ENCODE results near the gene SPECC1L.
"Not testable (repeated sequence)": the region's sequence is repeated elsewhere in the genome, so short reads cannot be mapped to it uniquely, and the experiment has no call there.

The SPECC1L gene, protein sequence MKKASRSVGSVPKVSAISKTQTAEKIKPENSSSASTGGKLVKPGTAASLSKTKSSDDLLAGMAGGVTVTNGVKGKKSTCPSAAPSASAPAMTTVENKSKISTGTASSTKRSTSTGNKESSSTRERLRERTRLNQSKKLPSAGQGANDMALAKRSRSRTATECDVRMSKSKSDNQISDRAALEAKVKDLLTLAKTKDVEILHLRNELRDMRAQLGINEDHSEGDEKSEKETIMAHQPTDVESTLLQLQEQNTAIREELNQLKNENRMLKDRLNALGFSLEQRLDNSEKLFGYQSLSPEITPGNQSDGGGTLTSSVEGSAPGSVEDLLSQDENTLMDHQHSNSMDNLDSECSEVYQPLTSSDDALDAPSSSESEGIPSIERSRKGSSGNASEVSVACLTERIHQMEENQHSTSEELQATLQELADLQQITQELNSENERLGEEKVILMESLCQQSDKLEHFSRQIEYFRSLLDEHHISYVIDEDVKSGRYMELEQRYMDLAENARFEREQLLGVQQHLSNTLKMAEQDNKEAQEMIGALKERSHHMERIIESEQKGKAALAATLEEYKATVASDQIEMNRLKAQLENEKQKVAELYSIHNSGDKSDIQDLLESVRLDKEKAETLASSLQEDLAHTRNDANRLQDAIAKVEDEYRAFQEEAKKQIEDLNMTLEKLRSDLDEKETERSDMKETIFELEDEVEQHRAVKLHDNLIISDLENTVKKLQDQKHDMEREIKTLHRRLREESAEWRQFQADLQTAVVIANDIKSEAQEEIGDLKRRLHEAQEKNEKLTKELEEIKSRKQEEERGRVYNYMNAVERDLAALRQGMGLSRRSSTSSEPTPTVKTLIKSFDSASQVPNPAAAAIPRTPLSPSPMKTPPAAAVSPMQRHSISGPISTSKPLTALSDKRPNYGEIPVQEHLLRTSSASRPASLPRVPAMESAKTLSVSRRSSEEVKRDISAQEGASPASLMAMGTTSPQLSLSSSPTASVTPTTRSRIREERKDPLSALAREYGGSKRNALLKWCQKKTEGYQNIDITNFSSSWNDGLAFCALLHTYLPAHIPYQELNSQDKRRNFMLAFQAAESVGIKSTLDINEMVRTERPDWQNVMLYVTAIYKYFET

DNA sequence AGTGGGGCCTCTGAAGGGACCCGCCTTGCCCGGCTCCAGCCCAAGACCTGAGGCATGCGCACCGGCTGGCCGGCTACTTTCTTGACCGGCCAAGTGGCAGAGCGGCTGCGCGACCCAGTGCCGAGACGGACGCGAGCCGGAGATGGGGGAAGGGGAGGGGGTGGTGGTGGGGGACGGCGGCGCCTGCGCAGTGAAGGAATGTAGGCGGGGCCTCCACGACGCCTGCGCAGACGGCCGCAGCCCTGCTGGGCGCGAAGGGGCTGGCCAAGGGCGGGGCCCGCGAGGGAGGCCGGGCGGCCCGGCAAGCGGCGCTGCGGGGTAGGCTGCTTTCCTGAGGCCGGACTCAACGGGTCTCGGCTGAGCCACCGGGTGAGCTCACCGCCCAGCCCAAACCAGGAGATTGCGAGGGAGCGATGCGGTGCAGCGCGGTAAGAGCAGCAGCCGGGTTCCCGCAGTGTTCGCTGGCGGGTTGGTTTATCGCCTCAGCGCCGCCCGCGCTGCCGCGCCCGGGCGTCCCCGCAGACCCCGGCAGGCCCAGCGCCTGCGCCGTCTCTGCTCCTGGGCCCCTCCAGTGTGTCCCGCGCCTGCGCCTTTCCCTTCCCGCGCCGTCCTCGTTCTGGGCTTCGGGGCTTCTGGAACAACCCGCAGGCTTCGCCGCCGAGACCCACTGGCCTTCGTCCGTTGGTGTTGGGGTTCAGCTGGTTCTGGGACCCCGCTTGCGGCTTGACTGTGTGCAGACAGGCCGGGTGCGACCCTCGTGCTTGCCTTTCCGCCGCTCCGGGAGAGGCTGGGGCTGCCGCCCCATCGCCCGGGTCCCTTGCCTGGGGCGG lies at the start of gene SPECC1L:
SPECC1L (plus strand) TSS at position 276 of the 830 bp plus-strand sequence. CDS start 31,401 bp downstream, outside the sequence.
- DNase-seq, result peak; percentile 64

DNA sequence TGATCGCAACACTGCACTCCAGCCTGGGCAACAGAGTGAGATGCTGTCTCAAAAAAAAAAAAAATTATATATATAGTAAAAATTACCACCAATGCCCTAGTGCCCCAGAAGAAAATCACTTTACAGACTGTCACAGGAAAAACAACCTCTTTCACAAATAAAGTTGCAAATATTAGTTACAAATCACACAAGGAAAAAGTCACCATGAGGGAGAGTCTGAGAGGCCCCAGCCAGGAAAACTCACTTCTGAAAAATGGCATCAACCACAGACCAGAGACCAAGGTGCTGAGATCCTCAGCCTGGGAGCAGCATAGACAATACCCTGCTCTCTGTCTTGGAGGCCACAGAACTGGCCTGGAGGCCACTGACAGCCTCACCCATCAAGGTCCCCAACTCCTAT lies 46.2 kb upstream of the SPECC1L start:
- no peak for DNase-seq

DNA sequence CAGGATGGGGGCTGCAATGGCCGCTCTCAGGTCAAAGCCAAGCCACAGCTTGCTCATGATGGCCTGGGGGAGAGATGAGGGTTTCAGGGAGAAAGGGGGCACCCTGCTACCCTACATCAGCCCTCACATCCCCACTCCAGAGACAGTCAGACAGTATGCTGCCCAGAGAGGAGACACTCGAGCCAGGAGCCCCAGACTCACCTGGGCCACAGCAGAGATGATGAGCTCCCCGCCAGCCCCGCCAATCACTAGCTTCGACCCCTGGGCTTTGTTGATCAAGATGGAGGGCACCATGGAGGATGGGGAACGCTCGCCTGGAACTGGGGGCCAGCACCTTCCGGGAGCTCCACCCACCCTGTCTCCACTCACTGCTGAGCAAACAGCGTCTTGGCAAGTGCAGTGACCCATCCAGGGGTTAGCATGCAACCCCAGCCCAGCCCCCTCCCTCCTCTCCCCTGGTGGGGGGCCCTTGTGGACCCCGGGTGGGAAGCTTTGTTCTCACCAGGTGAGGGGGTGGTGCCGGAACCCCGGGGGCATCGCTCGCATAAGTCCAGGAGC lies 45.5 kb upstream of the SPECC1L start:
- DNase-seq, result no peak

DNA sequence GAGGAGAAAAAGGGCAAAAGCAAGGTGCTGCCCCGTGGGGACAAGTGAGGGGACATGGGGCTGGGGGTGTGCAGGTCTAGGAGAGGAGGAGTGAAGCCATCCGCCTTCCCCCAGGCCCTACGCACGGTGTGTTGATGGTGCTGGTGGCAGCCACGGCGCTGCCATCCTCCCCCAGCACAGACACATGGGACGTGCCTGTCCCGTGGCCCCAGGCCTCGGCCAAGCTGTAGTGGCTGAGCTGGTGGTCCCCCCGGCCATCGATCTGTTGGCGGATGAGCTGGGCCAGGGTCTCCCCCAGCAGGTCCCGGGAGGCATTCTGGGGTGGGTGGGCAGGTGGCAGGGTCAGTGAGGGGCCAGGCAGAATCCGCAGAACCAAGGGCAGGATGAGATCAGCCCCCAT lies 44.7 kb upstream of the SPECC1L start:
- DNase-seq, result no peak

DNA sequence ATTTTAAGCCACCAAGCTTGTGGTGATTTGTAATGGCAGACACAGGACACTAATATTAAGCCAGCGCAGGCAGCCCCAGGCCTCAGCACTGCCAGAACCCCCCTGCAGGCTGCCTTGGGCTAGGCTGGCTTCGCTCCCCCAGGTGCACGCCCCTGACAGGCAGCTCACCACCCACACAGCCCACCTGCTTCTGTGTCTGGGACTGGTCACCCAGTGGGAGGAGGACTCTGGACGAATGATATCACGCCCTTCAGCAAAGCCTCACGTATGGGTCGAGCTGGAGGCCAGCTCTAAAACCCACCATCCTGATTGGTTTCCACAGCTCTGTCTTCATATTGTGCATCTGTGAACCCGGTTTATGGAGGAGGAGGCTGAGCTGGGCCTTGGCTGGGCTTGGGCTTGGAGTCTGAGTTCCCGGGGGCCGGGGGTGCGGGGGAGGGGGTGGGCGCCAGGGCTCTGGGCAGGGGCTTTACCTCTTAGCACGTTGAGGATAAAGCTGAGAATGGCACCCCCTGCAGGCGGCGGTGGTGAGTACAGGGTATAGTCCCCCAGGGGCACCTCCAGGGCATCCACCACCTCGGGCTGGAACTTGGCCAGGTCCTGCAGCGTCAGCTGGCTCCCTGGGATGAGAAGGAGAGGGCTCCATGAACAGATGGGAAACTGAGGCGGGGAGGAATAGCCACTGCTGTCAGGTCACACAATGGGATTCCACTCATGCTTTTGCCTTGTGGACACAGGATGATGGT lies 39.5 kb upstream of the SPECC1L start:
- DNase-seq, result no peak

DNA sequence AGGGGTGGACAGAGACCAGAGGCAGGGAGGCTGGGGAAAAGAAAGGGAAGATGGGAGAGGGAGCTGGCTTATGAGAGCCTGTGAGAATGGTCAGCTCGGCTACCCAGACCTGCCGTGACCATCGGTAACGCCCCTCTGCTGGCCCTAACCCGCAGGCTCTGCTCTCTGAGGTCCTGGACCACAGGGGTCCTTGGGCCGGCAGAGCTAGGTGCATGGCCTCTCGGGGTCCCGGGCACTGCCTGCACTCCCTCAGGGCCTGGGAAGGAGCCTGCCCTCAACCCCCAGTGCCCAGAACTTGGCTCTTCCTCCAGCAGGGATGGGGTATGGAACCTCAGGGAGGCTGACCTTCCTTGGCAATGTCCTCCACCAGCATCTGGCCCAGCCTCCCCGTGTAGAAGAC lies 38.9 kb upstream of the SPECC1L start:
- no peak for DNase-seq

DNA sequence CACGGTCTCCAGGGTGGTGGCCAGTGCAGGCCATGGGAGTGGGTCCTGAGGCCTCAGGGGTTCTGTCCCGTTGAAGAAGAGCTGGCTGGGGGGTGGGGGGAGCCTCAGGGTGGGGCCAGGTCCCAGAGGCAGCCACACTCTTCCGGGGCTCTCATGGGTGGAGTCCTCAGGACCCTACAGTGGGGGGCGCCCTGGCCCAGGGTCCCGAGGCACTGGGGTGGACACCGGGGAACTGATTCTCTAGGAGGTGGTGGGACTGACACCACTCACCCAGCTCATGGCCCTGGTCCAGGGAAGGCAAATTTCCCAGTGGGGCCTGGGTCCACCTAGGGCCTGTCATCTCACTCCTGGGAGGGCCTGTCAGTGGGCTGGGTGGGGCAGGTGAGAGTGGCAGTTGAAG lies 38.5 kb upstream of the SPECC1L start:
- DNase-seq, result no peak

DNA sequence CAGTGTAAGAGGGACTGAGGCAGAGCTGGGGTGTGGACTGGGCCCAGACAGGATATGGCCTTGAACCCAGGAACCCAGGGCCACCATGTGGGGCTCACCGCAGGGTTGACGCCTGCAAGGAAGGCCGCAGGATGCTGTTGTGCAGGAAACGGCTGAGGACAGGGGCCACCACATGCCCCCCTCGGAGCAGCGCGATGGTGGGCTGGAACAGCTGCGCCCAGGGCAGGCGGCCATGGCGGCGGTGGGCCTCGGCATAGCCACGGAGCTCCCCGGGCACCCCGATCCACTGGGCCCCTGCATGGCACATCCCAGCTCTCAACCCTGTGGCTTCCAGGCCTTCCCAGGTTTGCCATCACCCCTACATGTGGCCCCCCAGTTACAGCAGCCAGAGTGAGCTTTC lies 37.9 kb upstream of the SPECC1L start:
- no peak for DNase-seq

DNA sequence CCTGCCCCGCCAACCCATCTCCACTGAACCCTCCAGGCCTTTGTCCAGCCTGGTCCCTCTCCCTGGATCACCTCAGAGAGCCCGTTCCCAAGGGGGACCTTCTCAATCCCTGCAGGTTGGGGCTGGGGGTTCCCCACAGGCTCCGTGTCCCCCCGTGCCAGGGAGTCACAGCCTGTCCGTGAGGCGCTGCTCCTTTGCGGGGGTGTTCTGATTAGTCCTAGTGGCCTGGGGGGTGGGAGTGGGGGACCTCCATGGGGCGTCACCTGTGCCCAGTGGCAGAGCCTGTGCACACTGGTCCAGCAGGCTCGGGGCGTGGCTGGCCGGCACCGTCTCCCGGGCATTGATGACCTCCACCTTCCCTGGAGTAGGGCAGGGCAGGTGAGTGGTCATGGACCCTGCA lies 37.4 kb upstream of the SPECC1L start:
- no peak for DNase-seq

DNA sequence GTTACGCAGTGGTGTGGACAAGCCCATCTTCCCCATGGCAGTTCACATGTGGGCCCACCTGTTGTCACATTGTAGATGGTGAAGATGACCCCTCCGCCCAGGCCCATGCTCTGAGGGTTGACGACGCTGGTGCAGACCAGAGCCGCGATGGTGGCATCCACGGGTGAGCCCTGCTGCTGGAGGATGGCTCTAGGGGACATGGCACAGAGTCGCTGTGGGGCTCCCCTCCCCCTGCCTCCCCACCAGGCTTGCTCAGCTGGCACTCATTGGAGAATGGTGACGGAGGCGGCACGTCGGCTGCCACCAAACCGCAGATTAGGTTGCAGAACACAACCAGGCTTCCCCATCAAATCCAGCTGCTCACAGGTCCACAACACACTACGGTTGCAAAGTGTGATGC lies 36.8 kb upstream of the SPECC1L start:
- DNase-seq, result no peak

DNA sequence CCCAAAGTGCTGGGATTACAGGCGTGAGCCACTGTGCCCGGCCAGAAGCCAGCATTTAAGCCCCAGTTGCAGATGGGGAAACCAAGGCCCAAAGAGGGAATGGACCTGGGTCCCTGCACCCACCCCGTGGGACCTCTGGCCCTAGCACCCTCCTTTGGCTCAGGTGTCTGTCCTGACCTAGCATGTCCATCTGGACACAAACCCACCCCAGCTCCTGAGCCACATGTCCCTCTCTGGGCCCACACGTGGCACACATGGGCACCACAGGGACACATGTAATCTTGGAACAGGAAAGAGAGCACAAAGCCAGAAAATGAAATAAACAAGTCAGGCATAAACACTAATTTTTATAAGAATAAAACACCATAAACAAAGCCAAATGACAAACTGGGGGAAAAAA lies 35.3 kb upstream of the SPECC1L start:
- no peak for DNase-seq

DNA sequence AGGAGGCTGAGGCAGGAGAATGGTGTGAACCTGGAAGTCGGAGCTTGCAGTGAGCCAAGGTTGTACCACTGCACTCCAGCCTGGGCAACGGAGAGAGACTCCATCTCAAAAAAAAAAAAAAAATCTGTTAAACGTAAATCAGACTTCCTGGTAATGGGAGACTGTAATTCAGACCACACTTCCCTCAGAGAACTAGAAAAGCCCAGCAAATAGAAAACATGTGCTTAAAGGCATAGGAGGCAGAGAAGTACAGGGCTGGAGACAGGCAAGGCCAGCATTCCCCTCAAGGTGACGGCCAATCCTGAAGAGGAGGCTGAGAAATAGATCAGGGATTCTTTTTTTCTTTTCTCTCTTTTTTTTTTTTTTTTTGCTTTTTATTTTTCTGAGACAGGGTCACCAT lies 34.0 kb upstream of the SPECC1L start:
- no peak for DNase-seq

DNA sequence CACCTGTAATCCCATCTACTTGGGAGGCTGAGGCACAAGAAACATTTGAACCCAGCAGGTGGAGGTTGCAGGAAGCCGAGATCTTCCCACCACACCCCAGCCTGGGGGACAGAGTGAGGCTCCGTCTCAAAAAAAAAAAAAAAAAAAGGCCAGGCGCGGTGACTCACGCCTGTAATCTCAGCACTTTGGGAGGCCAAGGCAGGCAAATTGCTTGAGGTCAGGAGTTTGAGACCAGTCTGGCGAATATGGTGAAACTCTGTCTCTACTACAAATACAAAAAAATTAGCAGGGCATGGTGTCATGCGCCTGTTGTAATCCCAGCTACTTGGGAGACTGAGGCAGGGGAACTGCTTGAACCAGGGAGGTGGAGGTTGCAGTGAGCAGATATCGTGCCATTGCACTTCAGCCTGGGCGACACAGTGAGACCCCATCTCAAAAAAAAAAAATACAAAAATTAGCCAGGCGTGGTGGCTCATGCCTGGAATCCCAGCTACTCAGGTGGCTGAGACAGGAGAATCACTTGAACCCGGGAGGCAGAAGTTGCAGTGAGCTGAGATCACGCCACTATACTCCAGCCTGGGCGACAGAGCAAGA lies 32.4 kb upstream of the SPECC1L start:
- not testable (repeated sequence) for DNase-seq

DNA sequence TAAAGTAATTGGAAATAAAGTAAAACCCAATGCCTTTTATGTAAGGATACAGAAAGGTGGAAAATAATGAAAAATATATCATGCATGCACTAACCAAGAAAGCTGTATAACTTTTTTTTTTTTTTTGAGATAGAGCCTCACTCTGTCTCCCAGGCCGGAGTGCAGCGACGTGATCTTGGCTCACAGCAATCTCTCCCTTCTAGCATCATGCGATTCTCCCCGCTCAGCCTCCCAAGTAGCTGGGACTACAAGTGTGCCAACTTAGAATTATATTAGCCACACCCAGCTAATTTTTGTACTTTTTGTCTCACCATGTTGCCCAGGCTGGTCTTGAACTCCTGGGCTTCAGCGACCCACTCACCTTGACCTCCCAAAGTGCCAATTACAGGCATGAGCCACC lies 30.2 kb upstream of the SPECC1L start:
- no peak for DNase-seq

DNA sequence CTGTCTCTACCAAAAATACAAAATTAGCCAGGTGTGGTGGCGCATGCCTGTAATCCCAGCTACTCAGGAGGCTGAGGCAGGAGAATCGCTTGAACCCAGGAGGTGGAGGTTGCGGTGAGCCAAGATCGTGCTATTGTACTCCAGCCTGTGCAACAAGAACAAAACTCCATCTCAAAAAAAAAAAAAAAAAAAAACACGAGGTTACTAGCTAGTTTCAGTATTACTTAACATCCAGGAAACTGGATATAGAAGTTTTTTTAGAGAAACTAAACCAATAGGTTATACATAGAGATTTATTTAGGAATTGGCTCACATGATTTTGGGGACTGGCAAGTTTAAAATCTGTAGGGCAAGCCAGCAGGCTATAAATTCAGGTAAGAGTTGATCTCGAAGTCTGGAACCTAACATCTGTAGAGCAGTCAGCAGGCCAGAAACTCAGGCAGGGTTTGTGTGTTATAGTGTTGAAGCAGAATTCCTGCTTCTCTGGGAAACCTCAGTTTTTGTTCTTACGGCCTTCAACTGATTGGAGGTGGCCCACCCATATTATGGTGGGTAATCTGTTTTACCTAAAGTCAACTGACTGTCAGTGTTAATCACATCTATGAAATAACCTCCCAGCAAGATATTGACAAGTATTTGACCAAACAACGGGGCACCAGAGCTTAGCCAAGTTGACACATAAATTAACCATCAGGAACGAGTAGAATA lies 29.5 kb upstream of the SPECC1L start:
- not testable (repeated sequence) for DNase-seq

DNA sequence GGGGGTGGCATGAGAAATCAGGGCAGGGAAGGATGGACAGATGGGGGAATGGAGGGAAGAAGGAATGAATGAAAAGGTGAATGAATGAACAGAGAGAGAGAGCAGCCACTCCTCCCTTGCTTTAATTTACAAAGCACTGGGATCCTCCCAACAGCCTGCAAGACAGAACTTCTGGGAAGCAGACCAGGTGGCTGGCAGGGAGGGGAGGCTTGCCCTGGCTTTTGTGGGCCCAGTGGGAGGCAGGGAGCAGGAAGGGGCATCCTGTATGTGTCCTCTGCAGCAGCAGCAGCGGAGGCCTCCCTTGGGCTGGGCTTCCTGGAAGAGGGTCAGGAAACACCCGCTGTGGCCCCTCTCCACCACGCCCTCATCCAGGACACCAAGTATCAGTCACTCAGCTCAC lies 27.2 kb upstream of the SPECC1L start:
- not testable (repeated sequence) for DNase-seq

DNA sequence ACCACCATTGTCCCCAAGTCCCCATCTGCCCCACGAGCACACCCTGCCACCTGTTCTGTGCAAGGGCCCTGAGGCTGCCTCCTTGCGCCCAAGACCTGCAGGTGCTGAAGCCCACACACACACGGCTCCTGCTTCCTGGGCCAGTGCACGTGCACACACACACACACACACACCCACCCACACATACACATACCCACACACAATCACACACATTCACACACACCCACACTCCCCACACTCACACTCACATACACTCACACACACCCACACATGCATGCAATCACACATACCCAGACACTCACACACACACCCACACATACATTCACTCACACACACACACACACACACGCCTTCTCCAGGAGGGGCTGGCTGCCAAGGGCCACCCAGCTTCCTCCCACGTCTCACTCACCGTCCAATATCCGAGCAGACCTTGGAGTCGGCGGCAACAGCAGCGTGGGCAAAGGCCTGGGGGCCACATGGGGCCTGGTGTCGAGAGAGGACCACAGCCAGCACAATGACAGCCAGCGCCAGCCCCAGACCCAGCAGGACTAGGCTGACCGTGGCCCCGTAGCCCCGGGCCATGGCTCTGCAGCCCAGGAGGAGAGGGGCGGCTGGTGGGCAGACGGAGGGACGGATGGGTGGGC lies 26.4 kb upstream of the SPECC1L start:
- DNase-seq, result peak; percentile 22

DNA sequence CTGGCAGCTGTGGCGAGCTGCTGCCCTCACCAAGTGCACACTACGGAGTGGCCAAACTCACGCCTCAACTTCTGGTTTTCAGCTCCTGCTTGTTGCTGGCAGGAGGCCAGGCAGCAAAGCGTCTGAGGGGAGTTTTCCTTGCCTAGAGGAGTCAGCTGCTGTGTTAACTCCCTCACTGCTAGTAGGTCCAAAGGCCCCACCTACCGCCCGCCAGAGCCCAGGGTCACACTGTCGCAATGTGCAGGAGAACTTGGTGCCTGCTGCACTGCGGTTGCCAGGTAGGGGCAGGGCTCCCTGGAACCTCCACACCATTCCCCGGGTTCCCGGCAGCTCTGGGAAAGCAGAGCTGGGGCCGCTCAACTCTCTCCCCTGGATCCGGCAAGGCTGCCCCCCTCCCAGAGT lies 25.6 kb upstream of the SPECC1L start, which contains the start of gene GGT5:
GGT5 (minus strand) TSS at position 53 of the 402 bp plus-strand sequence. CDS start 357 bp downstream, outside the sequence.
- not testable (repeated sequence) for DNase-seq

Measured in NCI-H226 (cell line).